SJCRH30 (cell line): ENCODE measurements around the gene CD9. TPM values are rescaled to one million over a fixed set of nuclear protein-coding genes. Genes with fewer than 3 reads are reported as not detected.
A peak's percentile ranks its signal among the peaks of the same experiment; 100 is the strongest.
"Not testable (repeated sequence)": the region's sequence is repeated elsewhere in the genome, so short reads cannot be mapped to it uniquely, and the experiment has no call there.

Experiments
- DNase-seq, 2 experiments: peaks; one replicate each; pipeline ENCODE4 v3.0.0-alpha.2; 2015 to 2020
- H3K27ac ChIP-seq: fragments of 250-450 bp; sonication (Bioruptor Pico); 2 replicates; pipeline ENCODE4 v1.5.1; 2020; ENCODE audit warnings: mild to moderate bottlenecking, moderate library complexity
- H3K27me3 ChIP-seq: fragments of 250-450 bp; sonication (Bioruptor Pico); 2 replicates; pipeline ENCODE4 v1.5.1; 2020; ENCODE audit warnings: mild to moderate bottlenecking, moderate library complexity
- H3K36me3 ChIP-seq: fragments of 250-450 bp; sonication (Bioruptor Pico); 2 replicates; pipeline ENCODE4 v1.5.1; 2020; ENCODE audit warnings: mild to moderate bottlenecking, moderate library complexity
- H3K4me1 ChIP-seq: fragments of 250-450 bp; sonication (Bioruptor Pico); 2 replicates; pipeline ENCODE4 v1.5.1; 2020; ENCODE audit warnings: mild to moderate bottlenecking, moderate library complexity
- H3K4me3 ChIP-seq: fragments of 250-450 bp; sonication (Bioruptor Pico); 2 replicates; pipeline ENCODE4 v1.5.1; 2020; ENCODE audit warnings: mild to moderate bottlenecking, moderate library complexity
- H3K9me3 ChIP-seq: fragments of 250-450 bp; sonication (Bioruptor Pico); replicated peaks from 2 replicates; pipeline ENCODE4 v1.5.1; 2020; ENCODE audit warnings: mild to moderate bottlenecking, moderate library complexity
- total RNA-seq: library from RNA; depleted of rRNA; stranded (reverse); fragments of >200 nt; shearing (Covaris generic); gene quantifications from 2 replicates; pipeline ENCODE4 v1.2.3, GENCODE V29; 2014; rRNA removed

CD9 gene, protein sequence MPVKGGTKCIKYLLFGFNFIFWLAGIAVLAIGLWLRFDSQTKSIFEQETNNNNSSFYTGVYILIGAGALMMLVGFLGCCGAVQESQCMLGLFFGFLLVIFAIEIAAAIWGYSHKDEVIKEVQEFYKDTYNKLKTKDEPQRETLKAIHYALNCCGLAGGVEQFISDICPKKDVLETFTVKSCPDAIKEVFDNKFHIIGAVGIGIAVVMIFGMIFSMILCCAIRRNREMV
- 220 and 239 TPM in 2 replicates for total RNA-seq

DNA sequence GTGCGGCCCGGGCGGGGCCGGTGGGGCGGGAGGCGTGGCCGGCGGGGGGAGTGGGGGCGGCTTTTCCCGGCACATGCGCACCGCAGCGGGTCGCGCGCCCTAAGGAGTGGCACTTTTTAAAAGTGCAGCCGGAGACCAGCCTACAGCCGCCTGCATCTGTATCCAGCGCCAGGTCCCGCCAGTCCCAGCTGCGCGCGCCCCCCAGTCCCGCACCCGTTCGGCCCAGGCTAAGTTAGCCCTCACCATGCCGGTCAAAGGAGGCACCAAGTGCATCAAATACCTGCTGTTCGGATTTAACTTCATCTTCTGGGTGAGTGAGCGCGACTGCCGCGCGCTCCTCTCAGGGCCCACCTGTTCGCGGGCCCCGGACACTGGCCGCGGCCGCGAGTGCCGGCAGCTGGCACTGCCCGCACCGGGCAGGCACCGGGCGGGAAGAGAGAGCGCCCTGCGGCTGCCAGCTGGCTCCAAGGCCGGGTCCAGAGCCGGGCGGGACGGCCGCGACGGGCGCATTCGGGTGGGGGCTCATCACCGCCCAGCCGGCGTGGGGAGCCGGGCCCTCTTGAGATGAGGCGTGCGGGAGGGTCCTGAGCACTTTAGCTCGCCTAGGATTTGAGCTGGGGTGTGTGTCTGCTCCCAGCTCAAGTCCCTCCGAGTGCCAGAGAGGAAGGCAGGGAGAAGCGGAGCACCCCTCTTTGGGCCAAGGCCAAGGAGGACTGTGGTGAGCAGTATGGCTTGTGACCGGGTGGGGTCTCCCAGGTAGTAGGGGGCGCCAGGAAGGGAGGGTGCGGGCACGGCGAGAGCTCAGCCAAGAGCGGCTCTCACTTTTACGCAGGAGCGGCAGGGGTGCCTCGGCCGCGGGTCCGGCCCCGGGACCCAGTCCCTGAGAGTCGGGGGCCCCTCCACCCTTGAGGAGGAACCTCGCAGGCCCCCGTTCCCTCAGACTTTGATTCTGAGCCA is at the start of gene CD9:
CD9 (plus strand) TSS at position 145 of the 957 bp plus-strand sequence; CDS start at position 245, 100 bp downstream.
- Histone ChIP-seq H3K4me3 (peak within 1 kb of the TSS; percentile 94), H3K4me1 (peaks cover 39% of the 10 kb centered on the region), H3K36me3 (no peaks in the 10 kb centered on the region; the same call in 1 of the 2 replicates), H3K27ac (peak within 1 kb of the TSS; percentile 90), H3K27me3 (no peaks in the 10 kb centered on the region), H3K9me3 (no peaks in the 10 kb centered on the region)
- DNase-seq, result peak; percentile 80

GRCh38 chr12:6154730-6155459 is 45.3 kb upstream of the CD9 start:
- no peaks in the 10 kb centered on the region for H3K4me1 ChIP-seq
- H3K9me3 ChIP-seq, result no peaks in the 10 kb centered on the region; the same call in 1 of the 2 replicates
- no peaks in the 10 kb centered on the region for H3K36me3 ChIP-seq
- no peak overlapping the region for H3K4me3 ChIP-seq
- H3K27ac ChIP-seq, result no peak overlapping the region
- H3K27me3 ChIP-seq, result no peaks in the 10 kb centered on the region; the same call in 1 of the 2 replicates
- DNase-seq, result no peak

DNA sequence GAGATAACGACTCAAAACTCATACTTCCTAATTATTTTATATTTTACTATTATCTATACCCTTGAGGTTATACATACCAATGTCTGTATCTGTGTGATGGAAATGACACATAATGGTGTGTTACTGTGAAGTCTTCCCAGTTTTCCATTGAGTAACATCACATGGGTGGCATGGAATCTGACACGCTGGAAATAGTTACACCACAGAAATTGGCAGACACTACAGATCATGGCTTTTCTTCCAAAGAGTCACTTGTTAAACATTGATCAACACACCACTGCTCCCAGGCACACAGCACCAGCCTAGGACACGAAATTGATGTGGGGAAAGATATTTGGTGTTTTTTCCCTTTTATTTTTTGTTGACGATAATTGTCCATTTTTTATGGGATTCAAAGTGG is 42.7 kb upstream of the CD9 start:
- Histone ChIP-seq H3K4me1 (no peaks in the 10 kb centered on the region), H3K27me3 (no peaks in the 10 kb centered on the region; the same call in 1 of the 2 replicates), H3K9me3 (no peaks in the 10 kb centered on the region; the same call in 1 of the 2 replicates), H3K4me3 (no peak overlapping the region), H3K27ac (no peak overlapping the region), H3K36me3 (no peaks in the 10 kb centered on the region)
- no peak for DNase-seq

GRCh38 chr12:6158255-6158654 is 41.9 kb upstream of the CD9 start:
- Histone ChIP-seq H3K27me3 (no peaks in the 10 kb centered on the region; the same call in 1 of the 2 replicates), H3K9me3 (no peaks in the 10 kb centered on the region; the same call in 1 of the 2 replicates), H3K4me1 (no peaks in the 10 kb centered on the region), H3K27ac (no peak overlapping the region), H3K4me3 (no peak overlapping the region), H3K36me3 (no peaks in the 10 kb centered on the region)
- DNase-seq, result no peak

- H3K27ac ChIP-seq, result no peak overlapping the region
- no peak overlapping the region for H3K4me3 ChIP-seq
- no peaks in the 10 kb centered on the region for H3K36me3 ChIP-seq
- no peaks in the 10 kb centered on the region for H3K4me1 ChIP-seq
- H3K9me3 ChIP-seq, result no peaks in the 10 kb centered on the region; the same call in 1 of the 2 replicates
- DNase-seq, result no peak
- H3K27me3 ChIP-seq, result no peaks in the 10 kb centered on the region; the same call in 1 of the 2 replicates
Observed at GRCh38 chr12:6158749-6159148, 41.5 kb upstream of the CD9 start.

DNA sequence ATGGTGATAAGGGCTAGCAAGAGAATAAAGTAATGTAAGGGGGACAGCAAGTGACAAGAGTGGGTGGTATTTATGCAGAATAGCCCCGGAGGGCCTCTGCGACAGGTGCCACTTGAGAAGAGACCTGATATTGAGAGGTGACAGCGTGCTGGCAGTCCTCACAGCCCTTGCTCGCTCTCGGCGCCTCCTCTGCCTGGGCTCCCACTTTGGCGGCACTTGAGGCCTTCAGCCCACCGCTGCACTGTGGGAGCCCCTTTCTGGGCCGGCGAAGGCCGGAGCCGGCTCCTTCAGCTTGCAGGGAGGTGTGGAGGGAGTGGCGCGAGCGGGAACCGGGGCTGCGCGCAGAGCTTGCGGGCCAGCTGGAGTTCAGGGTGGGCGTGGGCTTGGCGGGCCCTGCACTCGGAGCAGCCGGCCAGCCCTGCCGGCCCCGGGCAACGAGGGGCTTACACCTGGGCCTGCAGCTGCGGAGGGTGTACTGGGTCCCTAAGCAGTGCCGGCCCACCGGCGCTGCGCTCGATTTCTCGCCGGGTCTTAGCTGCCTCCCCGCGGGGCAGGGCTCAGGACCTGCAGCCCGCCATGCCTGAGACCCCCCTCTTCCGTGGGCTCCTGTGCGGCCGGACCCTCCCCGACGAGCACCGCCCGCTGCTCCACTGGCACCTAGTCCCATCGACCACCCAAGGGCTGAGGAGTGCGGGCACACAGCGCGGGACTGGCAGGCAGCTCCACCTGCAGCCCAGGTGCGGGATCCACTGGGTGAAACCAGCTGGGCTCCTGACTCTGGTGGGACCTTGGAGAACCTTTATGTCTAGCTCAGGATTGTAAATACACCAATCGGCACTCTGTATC is 40.8 kb upstream of the CD9 start:
- not testable (repeated sequence) for H3K27me3 ChIP-seq, H3K4me3 ChIP-seq, DNase-seq, H3K36me3 ChIP-seq, H3K27ac ChIP-seq, H3K9me3 ChIP-seq, H3K4me1 ChIP-seq

DNA sequence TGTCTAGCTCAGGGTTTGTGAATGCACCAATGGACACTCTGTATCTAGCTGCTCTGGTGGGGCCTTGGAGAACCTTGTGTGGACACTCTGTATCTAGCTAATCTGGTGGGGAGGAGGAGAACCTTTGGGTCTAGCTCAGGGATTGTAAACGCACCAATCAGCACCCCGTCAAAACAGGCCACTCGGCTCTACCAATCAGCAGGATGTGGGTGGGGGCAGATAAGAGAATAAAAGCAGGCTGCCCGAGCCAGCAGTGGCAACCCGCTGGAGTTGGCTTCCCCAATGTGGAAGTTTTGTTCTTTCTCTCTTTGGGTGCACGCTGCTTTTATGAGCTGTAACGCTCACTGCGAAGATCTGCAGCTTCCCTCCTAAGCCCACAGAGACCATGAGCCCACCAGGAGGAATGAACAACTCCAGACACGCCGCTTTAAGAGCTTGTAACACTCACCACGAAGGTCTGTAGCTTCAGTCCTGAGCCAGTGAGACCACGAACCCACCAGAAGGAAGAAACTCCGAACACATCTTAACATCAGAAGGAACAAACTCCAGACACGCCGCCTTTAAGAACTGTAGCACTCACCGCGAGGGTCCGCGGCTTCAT is 40.1 kb upstream of the CD9 start:
- not testable (repeated sequence) for DNase-seq, H3K9me3 ChIP-seq, H3K4me1 ChIP-seq

DNA sequence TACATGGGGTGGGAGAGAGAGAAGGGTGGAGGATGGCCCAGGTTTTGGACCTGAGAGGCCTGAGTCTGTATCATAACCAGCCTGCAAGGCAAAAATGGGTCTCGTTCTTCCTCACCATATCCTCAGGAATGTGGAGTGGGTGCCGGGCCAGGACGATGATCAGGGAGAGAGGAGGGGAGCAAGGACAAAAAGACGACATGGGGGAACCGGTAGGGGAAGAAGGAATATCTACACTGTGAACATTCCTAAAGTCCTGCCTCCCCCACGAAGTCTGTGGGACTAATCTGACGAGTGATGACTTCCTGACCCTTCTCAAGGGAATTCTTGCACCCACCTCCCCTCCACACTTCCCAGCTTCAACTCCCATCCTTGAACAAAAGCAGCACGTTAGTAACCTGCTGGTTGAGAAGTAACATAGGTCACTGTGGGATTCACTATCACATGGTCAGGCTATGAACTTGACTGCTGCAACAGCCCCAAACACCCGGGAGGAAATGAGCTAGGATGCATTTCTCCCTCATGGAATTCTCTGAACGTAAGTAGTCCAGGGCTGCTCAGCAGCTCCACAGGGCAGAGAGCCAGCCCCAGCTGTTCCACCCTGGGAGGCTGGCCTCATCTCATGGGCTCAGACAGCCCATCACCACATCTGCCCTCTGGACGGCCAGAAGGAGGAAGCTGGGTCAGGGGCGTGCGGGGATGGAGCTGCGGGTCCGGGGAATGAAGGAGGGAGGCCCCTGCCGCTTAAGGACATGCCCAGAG is 38.9 kb upstream of the CD9 start:
- no peak overlapping the region for H3K27ac ChIP-seq
- H3K4me1 ChIP-seq, result no peaks in the 10 kb centered on the region
- H3K27me3 ChIP-seq, result no peaks in the 10 kb centered on the region
- no peaks in the 10 kb centered on the region for H3K36me3 ChIP-seq
- DNase-seq, result peak in 1 of 2 experiments; percentile 34
- no peaks in the 10 kb centered on the region; the same call in 1 of the 2 replicates for H3K9me3 ChIP-seq
- no peak overlapping the region for H3K4me3 ChIP-seq

More for the DNA sequence above, 40.1 kb upstream of the CD9 start:
- H3K4me3 ChIP-seq, H3K36me3 ChIP-seq, H3K27ac ChIP-seq, H3K27me3 ChIP-seq: not testable (repeated sequence)

- H3K36me3 ChIP-seq, result no peaks in the 10 kb centered on the region
- no peak overlapping the region for H3K4me3 ChIP-seq
- H3K27ac ChIP-seq, result no peak overlapping the region
- H3K9me3 ChIP-seq, result no peaks in the 10 kb centered on the region
- H3K4me1 ChIP-seq, result peaks cover 14% of the 10 kb centered on the region
- no peaks in the 10 kb centered on the region for H3K27me3 ChIP-seq
- DNase-seq, result no peak
Observed at GRCh38 chr12:6163416-6164060, 36.7 kb upstream of the CD9 start.

- H3K27ac ChIP-seq, result no peak overlapping the region
- DNase-seq, result no peak
- H3K9me3 ChIP-seq, result no peaks in the 10 kb centered on the region
- H3K36me3 ChIP-seq, result no peaks in the 10 kb centered on the region
- H3K4me1 ChIP-seq, result peaks cover 15% of the 10 kb centered on the region
- H3K4me3 ChIP-seq, result no peak overlapping the region
- H3K27me3 ChIP-seq, result no peaks in the 10 kb centered on the region
Observed at GRCh38 chr12:6165395-6165794, 34.8 kb upstream of the CD9 start.

- Histone ChIP-seq H3K27ac (peak overlapping the region; percentile 62), H3K9me3 (no peaks in the 10 kb centered on the region), H3K4me3 (no peak overlapping the region), H3K4me1 (peaks cover 15% of the 10 kb centered on the region), H3K36me3 (no peaks in the 10 kb centered on the region), H3K27me3 (no peaks in the 10 kb centered on the region)
- no peak for DNase-seq
Observed at GRCh38 chr12:6166808-6167207, 33.4 kb upstream of the CD9 start.

GRCh38 chr12:6167327-6168280 is 32.6 kb upstream of the CD9 start:
- no peaks in the 10 kb centered on the region for H3K27me3 ChIP-seq
- no peaks in the 10 kb centered on the region for H3K36me3 ChIP-seq
- no peak overlapping the region for H3K4me3 ChIP-seq
- H3K4me1 ChIP-seq, result peaks cover 15% of the 10 kb centered on the region
- H3K27ac ChIP-seq, result peak overlapping the region; percentile 62
- DNase-seq, result peak; percentile 78 to 85
- no peaks in the 10 kb centered on the region for H3K9me3 ChIP-seq
